ENCODE results near the gene STXBP5.

The STXBP5 gene

GRCh38 chr6:147214248-147215227 lies 10.3 kb downstream of the STXBP5 start:
- no peak for TF ChIP-seq CTCF (IDR thresholded peaks at IDR 0.05; ENCODE audit: insufficient read depth, low read depth, low read length, missing control alignments)
- no peak for DNase-seq (ENCODE audit: low read depth)
- no peak overlapping the region for H3K4me3 ChIP-seq (ENCODE audit: low read length)

GRCh38 chr6:147216915-147217314 lies 12.7 kb downstream of the STXBP5 start:
- no peak overlapping the region for H3K4me3 ChIP-seq (ENCODE audit: low read length)

GRCh38 chr6:147217840-147218404 lies 13.7 kb downstream of the STXBP5 start:
- H3K4me3 ChIP-seq (ENCODE audit: low read length) = no peak overlapping the region
- no peak for TF ChIP-seq CTCF (IDR thresholded peaks at IDR 0.05; ENCODE audit: insufficient read depth, low read depth, low read length, missing control alignments)
- DNase-seq (ENCODE audit: low read depth) = no peak

More at GRCh38 chr6:147216915-147217314, 12.7 kb downstream of the STXBP5 start:
- TF ChIP-seq CTCF (IDR thresholded peaks at IDR 0.05; ENCODE audit: insufficient read depth, low read depth, low read length, missing control alignments) = no peak
- DNase-seq (ENCODE audit: low read depth) = no peak

- TF ChIP-seq CTCF (IDR thresholded peaks at IDR 0.05; ENCODE audit: insufficient read depth, low read depth, low read length, missing control alignments) = no peak
- no peak overlapping the region for H3K4me3 ChIP-seq (ENCODE audit: low read length)
- no peak for DNase-seq (ENCODE audit: low read depth)
These were observed 14.6 kb downstream of the STXBP5 start for GRCh38 chr6:147218797-147219196.

- H3K4me3 ChIP-seq (ENCODE audit: low read length) = no peak overlapping the region
- no peak for TF ChIP-seq CTCF (IDR thresholded peaks at IDR 0.05; ENCODE audit: insufficient read depth, low read depth, low read length, missing control alignments)
- no peak for DNase-seq (ENCODE audit: low read depth)
These were observed 15.2 kb downstream of the STXBP5 start for GRCh38 chr6:147219463-147219862.

GRCh38 chr6:147220345-147220744 lies 16.1 kb downstream of the STXBP5 start:
- no peak for DNase-seq (ENCODE audit: low read depth)
- TF ChIP-seq CTCF (IDR thresholded peaks at IDR 0.05; ENCODE audit: insufficient read depth, low read depth, low read length, missing control alignments) = no peak
- H3K4me3 ChIP-seq (ENCODE audit: low read length) = no peak overlapping the region
